GM12878 (cell line): Measurements from ENCODE around the gene TSBP1. TPM values are rescaled to one million over a fixed set of nuclear protein-coding genes. Genes with fewer than 3 reads are reported as not detected.

Source experiments
- ATAC-seq: fragments of 200-7000 bp; cut with Tn5 transposase; 3 replicates; pipeline ENCODE4 v1.9.1; 2020; ENCODE audit warnings: mild to moderate bottlenecking, moderate library complexity
- BruUV-seq: library from RNA; stranded (reverse); fragments of 400-500 nt; replicated peaks from 2 replicates; lab custom pipeline; 2021; lab: Mats Ljungman, UMichigan
- CTCF ChIA-PET: fragments of 300-600 bp; sonication (Branson Sonifier 250); formaldehyde crosslinking; extraction: SDS; loops from one replicate; lab custom pipeline; 2021; ENCODE audit warnings: inconsistent platforms; lab: Yijun Ruan, JAX
- POLR2A ChIA-PET: fragments of 350-600 bp; formaldehyde crosslinking; extraction: SDS; loops from one replicate; lab custom pipeline; 2021; ENCODE audit warnings: inconsistent platforms; lab: Charles Lee
- RAD21 ChIA-PET: fragments of 300-600 bp; sonication (Branson Sonifier 250); formaldehyde crosslinking; loops from one replicate; lab custom pipeline; 2023; ENCODE audit warnings: antibody characterized with exemption; ENCODE audit not compliant: unreplicated experiment; lab: Charles Lee
- SMC1A ChIA-PET: fragments of 300-600 bp; sonication (Branson Sonifier 250); formaldehyde crosslinking; loops from one replicate; lab custom pipeline; 2023; ENCODE audit not compliant: unreplicated experiment, uncharacterized antibody; lab: Charles Lee
- DNase-seq: peaks from one replicate; pipeline ENCODE4 v3.0.0-alpha.2; 2011; ENCODE audit warnings: low read depth, low spot score
- FAIRE-seq: peaks from 3 replicates; lab custom pipeline; 2011; peaks lifted over from hg19 to GRCh38; lab: Jason Lieb, UNC
- H2AFZ ChIP-seq: 2 replicates; pipeline ENCODE4 v1.6.0; 2011; ENCODE audit warnings: low read depth, low read length, control low read depth; ENCODE audit not compliant: control insufficient read depth
- H3K27ac ChIP-seq: 2 replicates; pipeline ENCODE4 v1.5.1; 2011; ENCODE audit warnings: control low read depth; ENCODE audit not compliant: control insufficient read depth, insufficient read depth
- H3K27me3 ChIP-seq, 2 experiments: replicated peaks in 1 of 2; 2 replicates each; pipeline versions ENCODE4 v1.6.0 to v1.6.1; 2011; ENCODE audit warnings: low read length in 1 of 2; ENCODE audit not compliant: control insufficient read depth in 2 of 2, insufficient read depth in 2 of 2
- H3K36me3 ChIP-seq, 2 experiments: 2 replicates each; pipeline ENCODE4 v1.5.1; 2011; ENCODE audit warnings: low read length in 1 of 2; ENCODE audit not compliant: control insufficient read depth in 2 of 2, insufficient read depth in 2 of 2
- H3K4me1 ChIP-seq: 2 replicates; pipeline ENCODE4 v1.6.1; 2011; ENCODE audit warnings: mild to moderate bottlenecking, low read length, moderate library complexity, mixed read lengths; ENCODE audit not compliant: control insufficient read depth, insufficient read depth
- H3K4me2 ChIP-seq: 2 replicates; pipeline ENCODE4 v1.6.0; 2011; ENCODE audit warnings: control low read depth; ENCODE audit not compliant: control insufficient read depth, insufficient read depth
- H3K4me3 ChIP-seq: fragments of 200-600 bp; sonication (generic); 2 replicates; pipeline ENCODE4 v1.5.1; 2016
- H3K79me2 ChIP-seq: 2 replicates; pipeline ENCODE4 v1.6.0; 2011; ENCODE audit warnings: low read length; ENCODE audit not compliant: control insufficient read depth, insufficient read depth
- H3K9ac ChIP-seq: 2 replicates; pipeline ENCODE4 v1.8.0; 2011; ENCODE audit warnings: low read length, control low read depth, mixed read lengths; ENCODE audit not compliant: control insufficient read depth, insufficient read depth
- H3K9me3 ChIP-seq: replicated peaks from 3 replicates; pipeline ENCODE4 v1.5.1; 2011; ENCODE audit warnings: mild to moderate bottlenecking, low read length; ENCODE audit not compliant: control insufficient read depth, insufficient read depth
- H4K20me1 ChIP-seq: 2 replicates; pipeline ENCODE4 v1.6.0; 2011; ENCODE audit not compliant: control insufficient read depth, insufficient read depth
- ATF7 ChIP-seq: fragments of 450-650 bp; IDR thresholded peaks from 2 replicates; pipeline ENCODE4 v1.6.1; 2016; ENCODE audit warnings: low read depth, mild to moderate bottlenecking
- BRCA1 ChIP-seq: IDR thresholded peaks from 2 replicates; pipeline ENCODE4 v1.6.1; 2011; ENCODE audit warnings: low read depth, low read length, improper control_type of control experiment
- MEF2B ChIP-seq: fragments of 450-650 bp; IDR thresholded peaks from 2 replicates; pipeline ENCODE4 v1.6.1; 2018; ENCODE audit warnings: mild to moderate bottlenecking, moderate library complexity; ENCODE audit not compliant: partially characterized antibody, poor library complexity, severe bottlenecking
- MTA3 ChIP-seq: IDR thresholded peaks from 2 replicates; pipeline ENCODE4 v1.6.1; 2012; ENCODE audit warnings: low read length, inconsistent platforms, borderline replicate concordance
- NFYB ChIP-seq: IDR thresholded peaks from 2 replicates; pipeline ENCODE4 v1.6.1; 2011; ENCODE audit warnings: low read depth, mild to moderate bottlenecking, low read length, improper control_type of control experiment, moderate library complexity; ENCODE audit not compliant: insufficient read depth
- RUNX3 ChIP-seq: IDR thresholded peaks from 2 replicates; pipeline ENCODE4 v1.6.1; 2012; ENCODE audit warnings: low read length, inconsistent platforms
- SMC3 ChIP-seq: IDR thresholded peaks from 2 replicates; pipeline ENCODE4 v1.6.1; 2011; ENCODE audit warnings: low read length, improper control_type of control experiment, borderline replicate concordance
- SPI1 ChIP-seq: IDR thresholded peaks from 2 replicates; pipeline ENCODE4 v1.6.1; 2011; ENCODE audit warnings: low read depth, mild to moderate bottlenecking, low read length, moderate library complexity, borderline replicate concordance; ENCODE audit not compliant: insufficient read depth
- SREBF2 ChIP-seq: IDR thresholded peaks from 2 replicates; pipeline ENCODE4 v1.6.1; 2012; ENCODE audit warnings: mild to moderate bottlenecking, low read length
- WGBS: methylation state at CpG from one replicate; pipeline ENCODE4 v1.1.6; 2016; ENCODE audit warnings: low lambda C conversion rate; ENCODE audit not compliant: insufficient replicate concordance, insufficient coverage; ENCODE audit errors: missing lambda C conversion rate; 5-methylcytosine and 5-hydroxymethylcytosine counted together
- in situ Hi-C: fragments of 300-500 bp; cut with MboI; formaldehyde crosslinking; loops from 9 replicates; pipeline ENCODE4 v1.14.3; 2018; ENCODE audit warnings: mixed read lengths
- intact Hi-C: fragments of 100-400 bp; cut with micrococcal nuclease; formaldehyde crosslinking; loops from one replicate; pipeline ENCODE4 v1.14.2; 2022; ENCODE audit not compliant: unreplicated experiment
- polyA plus RNA-seq, 11 experiments: library from polyadenylated mRNA; depleted of rRNA in 4 of 11; unstranded in 6 of 11; stranded (reverse) in 5 of 11; fragments of >200 nt; fragmentation: Nextera tagmentation in 4 of 11; fragmentation: Illumina TruSeq in 1 of 11; extraction: Ambion mirVana in 4 of 11; extraction: Trizol in 1 of 11; gene quantifications; 1 replicate in 1 of 11; 2 replicates in 10 of 11; pipeline versions ENCODE4 v1.2.1 to v1.2.3, GENCODE V29; 2011 to 2016; ENCODE audit warnings: inconsistent platforms in 2 of 11, missing spikeins in 2 of 11, low read depth in 1 of 11
- total RNA-seq, 4 experiments: library from RNA; depleted of rRNA in 3 of 4; stranded (reverse); fragments of >200 nt in 3 of 4; fragmentation: Illumina TruSeq in 1 of 4; extraction: Trizol in 1 of 4; gene quantifications; 2 replicates each; pipeline versions ENCODE4 v1.2.1 to v1.2.3, GENCODE V29; 2013 to 2021
- TF ChIP-seq, protein P1 (sequence below): fragments of 450-650 bp; formaldehyde crosslinking; IDR thresholded peaks from 2 replicates; pipeline ENCODE4 v1.4.0; 2020; ENCODE audit warnings: mild to moderate bottlenecking, moderate library complexity
- TF ChIP-seq, protein P2 (sequence below): IDR thresholded peaks from 2 replicates; pipeline ENCODE4 v1.6.1; 2012; ENCODE audit warnings: low read length, inconsistent platforms
- TF ChIP-seq, protein P3 (sequence below): fragments of 450-650 bp; IDR thresholded peaks from 2 replicates; pipeline ENCODE4 v1.6.1; 2017; ENCODE audit warnings: borderline replicate concordance

TSBP1 gene
- total and polyA plus RNA-seq, 10 of the 15 experiments (the other 5 are each of a cell fraction or from before 2014, with no cell fraction given) = not detected

DNA sequence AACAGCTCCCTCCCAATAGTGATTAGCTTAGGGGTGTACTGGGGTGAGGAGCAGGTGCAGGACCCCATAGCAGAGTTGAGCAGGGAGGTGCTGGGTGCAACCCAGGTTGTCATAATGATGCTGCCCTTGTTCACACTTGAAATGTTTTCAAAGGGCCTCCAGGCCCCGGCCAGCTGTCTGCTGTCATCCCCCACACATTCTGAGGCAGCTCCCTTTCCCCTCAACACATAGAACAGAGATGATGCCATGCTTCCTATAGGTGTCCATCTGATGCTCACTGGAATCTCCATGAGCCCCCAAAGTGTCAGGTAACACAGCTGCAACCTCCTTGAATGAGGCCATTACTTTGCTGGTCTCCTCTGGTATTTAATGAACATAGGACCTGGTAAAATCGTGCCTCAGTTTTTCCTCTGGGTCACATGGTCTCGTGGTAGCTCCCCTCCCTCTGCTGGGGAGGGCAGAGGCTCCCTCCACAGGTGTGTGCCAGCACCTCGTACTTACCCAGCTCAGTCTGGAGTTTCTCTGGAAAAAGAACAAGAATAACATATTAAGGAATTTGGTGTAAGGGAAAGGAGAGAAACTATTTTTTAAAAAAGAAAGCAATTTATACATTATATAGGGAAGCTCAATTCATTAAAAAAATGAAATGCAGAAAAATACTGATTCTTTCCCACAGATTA lies 29.7 kb upstream of the TSBP1 start (continued):
- no peak for TF ChIP-seq SMC3

DNA sequence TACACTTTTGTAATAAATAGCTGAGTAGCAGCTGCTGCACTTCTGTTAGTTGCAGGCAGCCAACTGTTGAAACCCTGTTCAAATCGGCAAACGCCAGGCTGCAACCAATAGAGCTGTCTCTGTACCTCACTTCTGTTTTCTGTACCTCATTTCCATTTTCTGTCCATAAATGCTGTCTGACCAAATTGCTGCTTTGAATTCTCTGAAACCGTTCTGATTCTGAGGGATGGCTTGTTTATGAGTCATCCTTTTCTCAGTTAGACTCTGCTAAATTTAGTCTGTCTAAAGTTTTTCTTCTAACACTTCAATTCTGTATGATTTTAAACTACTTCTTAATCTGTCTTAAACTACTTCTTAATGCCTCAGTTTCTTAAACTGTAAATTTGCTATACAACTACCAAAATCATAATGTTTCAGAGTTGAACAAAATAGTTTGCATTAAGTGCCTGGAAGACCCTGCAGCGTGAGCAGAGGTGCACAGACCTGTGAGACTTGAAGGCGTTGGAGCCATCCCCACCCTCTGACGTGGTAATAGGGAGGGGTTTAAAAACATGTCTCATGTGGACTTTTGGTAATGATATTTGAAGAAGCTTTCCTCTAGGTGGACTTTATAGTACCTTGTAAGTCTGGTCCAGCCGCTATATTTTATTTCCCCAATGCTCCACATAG lies 25.7 kb upstream of the TSBP1 start:
- ChIA-PET SMC1A (interaction anchor here (1.1 to 2.5 kb wide), 4 partner anchors 10 to 396 kb away, joined by 3 to 10 read pairs (median 6); no protein-coding TSS in a partner anchor), POLR2A (interaction anchor here (1.5 kb wide), 1 partner anchor 9 kb away, joined by 3 read pairs; no protein-coding TSS in a partner anchor), CTCF (interaction anchor here (1.1 to 4.2 kb wide), 8 partner anchors 14 to 389 kb away, joined by 3 to 20 read pairs (median 5); no protein-coding TSS in a partner anchor), RAD21 (interaction anchor here (1.0 kb wide), 1 partner anchor 90 kb away, joined by 3 read pairs; no protein-coding TSS in a partner anchor)
- H3K79me2 ChIP-seq = no peaks in the 10 kb centered on the region
- peak; percentile 97 for FAIRE-seq
- H3K9ac ChIP-seq = no peak overlapping the region
- H3K4me2 ChIP-seq = peak overlapping the region; percentile 33
- in situ Hi-C loops (no loop called here), intact Hi-C loops (no loop called here)
- H3K9me3 ChIP-seq = peaks cover 2% of the 10 kb centered on the region; the same call in 1 of the 3 replicates
- 22% methylated on average over 7 of the region's 7 CpGs for WGBS
- peak; percentile 98 for ATAC-seq
- no peak overlapping the region for H2AFZ ChIP-seq
- H3K4me1 ChIP-seq = peaks cover 8% of the 10 kb centered on the region
- peak overlapping the region; percentile 6; the same call in 1 of the 2 replicates for H3K4me3 ChIP-seq
- no peaks in the 10 kb centered on the region for H3K36me3 ChIP-seq
- H3K27me3 ChIP-seq = no peaks in the 10 kb centered on the region
- H4K20me1 ChIP-seq = no peaks in the 10 kb centered on the region
- DNase-seq = peak; percentile 73
- no TSS peak for BruUV-seq
- H3K27ac ChIP-seq = no peak overlapping the region
- no peak for TF ChIP-seq SREBF2
- peak; percentile 69 for TF ChIP-seq ATF7
- TF ChIP-seq RUNX3 = peak; percentile 70
- TF ChIP-seq SPI1 = peak; percentile 57; the same call in 1 of the 2 replicates
- TF ChIP-seq, protein P1, sequence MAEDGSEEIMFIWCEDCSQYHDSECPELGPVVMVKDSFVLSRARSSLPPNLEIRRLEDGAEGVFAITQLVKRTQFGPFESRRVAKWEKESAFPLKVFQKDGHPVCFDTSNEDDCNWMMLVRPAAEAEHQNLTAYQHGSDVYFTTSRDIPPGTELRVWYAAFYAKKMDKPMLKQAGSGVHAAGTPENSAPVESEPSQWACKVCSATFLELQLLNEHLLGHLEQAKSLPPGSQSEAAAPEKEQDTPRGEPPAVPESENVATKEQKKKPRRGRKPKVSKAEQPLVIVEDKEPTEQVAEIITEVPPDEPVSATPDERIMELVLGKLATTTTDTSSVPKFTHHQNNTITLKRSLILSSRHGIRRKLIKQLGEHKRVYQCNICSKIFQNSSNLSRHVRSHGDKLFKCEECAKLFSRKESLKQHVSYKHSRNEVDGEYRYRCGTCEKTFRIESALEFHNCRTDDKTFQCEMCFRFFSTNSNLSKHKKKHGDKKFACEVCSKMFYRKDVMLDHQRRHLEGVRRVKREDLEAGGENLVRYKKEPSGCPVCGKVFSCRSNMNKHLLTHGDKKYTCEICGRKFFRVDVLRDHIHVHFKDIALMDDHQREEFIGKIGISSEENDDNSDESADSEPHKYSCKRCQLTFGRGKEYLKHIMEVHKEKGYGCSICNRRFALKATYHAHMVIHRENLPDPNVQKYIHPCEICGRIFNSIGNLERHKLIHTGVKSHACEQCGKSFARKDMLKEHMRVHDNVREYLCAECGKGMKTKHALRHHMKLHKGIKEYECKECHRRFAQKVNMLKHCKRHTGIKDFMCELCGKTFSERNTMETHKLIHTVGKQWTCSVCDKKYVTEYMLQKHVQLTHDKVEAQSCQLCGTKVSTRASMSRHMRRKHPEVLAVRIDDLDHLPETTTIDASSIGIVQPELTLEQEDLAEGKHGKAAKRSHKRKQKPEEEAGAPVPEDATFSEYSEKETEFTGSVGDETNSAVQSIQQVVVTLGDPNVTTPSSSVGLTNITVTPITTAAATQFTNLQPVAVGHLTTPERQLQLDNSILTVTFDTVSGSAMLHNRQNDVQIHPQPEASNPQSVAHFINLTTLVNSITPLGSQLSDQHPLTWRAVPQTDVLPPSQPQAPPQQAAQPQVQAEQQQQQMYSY (CRISPR knock-in tag) = no peak
- TF ChIP-seq, protein P2, sequence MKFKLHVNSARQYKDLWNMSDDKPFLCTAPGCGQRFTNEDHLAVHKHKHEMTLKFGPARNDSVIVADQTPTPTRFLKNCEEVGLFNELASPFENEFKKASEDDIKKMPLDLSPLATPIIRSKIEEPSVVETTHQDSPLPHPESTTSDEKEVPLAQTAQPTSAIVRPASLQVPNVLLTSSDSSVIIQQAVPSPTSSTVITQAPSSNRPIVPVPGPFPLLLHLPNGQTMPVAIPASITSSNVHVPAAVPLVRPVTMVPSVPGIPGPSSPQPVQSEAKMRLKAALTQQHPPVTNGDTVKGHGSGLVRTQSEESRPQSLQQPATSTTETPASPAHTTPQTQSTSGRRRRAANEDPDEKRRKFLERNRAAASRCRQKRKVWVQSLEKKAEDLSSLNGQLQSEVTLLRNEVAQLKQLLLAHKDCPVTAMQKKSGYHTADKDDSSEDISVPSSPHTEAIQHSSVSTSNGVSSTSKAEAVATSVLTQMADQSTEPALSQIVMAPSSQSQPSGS = peak; percentile 64; the same call in 1 of the 2 replicates
- no peak for TF ChIP-seq BRCA1
- TF ChIP-seq MEF2B = peak; percentile 42
- TF ChIP-seq NFYB = 0 out of 2 replicates have a peak, but pooled peaks have one; percentile 32
- 0 out of 2 replicates have a peak, but pooled peaks have one; percentile 25 for TF ChIP-seq MTA3
- TF ChIP-seq, protein P3, sequence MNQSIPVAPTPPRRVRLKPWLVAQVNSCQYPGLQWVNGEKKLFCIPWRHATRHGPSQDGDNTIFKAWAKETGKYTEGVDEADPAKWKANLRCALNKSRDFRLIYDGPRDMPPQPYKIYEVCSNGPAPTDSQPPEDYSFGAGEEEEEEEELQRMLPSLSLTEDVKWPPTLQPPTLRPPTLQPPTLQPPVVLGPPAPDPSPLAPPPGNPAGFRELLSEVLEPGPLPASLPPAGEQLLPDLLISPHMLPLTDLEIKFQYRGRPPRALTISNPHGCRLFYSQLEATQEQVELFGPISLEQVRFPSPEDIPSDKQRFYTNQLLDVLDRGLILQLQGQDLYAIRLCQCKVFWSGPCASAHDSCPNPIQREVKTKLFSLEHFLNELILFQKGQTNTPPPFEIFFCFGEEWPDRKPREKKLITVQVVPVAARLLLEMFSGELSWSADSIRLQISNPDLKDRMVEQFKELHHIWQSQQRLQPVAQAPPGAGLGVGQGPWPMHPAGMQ = no peak
